H9 (cell line): ENCODE measurements around the gene CFP. TPM values are rescaled to one million over a fixed set of nuclear protein-coding genes. Genes with fewer than 3 reads are reported as not detected.

Experiments used
- DNase-seq: peaks from one replicate; pipeline ENCODE4 v3.0.0-alpha.2; 2017
- H2AFZ ChIP-seq: one replicate; pipeline ENCODE4 v1.6.1; 2013; ENCODE audit warnings: mild to moderate bottlenecking, low read length, control low read depth, moderate library complexity
- H2AK5ac ChIP-seq: 2 replicates; pipeline ENCODE4 v1.6.1; 2013; ENCODE audit warnings: low read length, control low read depth, mixed read lengths; ENCODE audit not compliant: insufficient read length
- H2BK120ac ChIP-seq: one replicate; pipeline ENCODE4 v1.6.1; 2013; ENCODE audit warnings: low read depth, mild to moderate bottlenecking, low read length, control low read depth, inconsistent platforms; ENCODE audit not compliant: poor library complexity, severe bottlenecking
- H2BK12ac ChIP-seq: 2 replicates; pipeline ENCODE4 v1.6.1; 2013; ENCODE audit warnings: low read length, control low read depth, mixed read lengths, low read depth; ENCODE audit not compliant: insufficient read length
- H2BK15ac ChIP-seq: 2 replicates; pipeline ENCODE4 v1.6.1; 2013; ENCODE audit warnings: low read depth, low read length, control low read depth
- H2BK20ac ChIP-seq: one replicate; pipeline ENCODE4 v1.6.1; 2013; ENCODE audit warnings: low read depth, mild to moderate bottlenecking, low read length, control low read depth, inconsistent platforms; ENCODE audit not compliant: poor library complexity, severe bottlenecking
- H2BK5ac ChIP-seq: 2 replicates; pipeline ENCODE4 v1.6.1; 2013; ENCODE audit warnings: low read length, control low read depth, mixed read lengths; ENCODE audit not compliant: insufficient read length
- H3K14ac ChIP-seq: 2 replicates; pipeline ENCODE4 v1.6.1; 2013; ENCODE audit warnings: low read length, control low read depth; ENCODE audit not compliant: insufficient read depth
- H3K18ac ChIP-seq: 2 replicates; pipeline ENCODE4 v1.6.1; 2013; ENCODE audit warnings: low read depth, mild to moderate bottlenecking, mixed read lengths, low read length, control low read depth; ENCODE audit not compliant: insufficient read length
- H3K23ac ChIP-seq: 2 replicates; pipeline ENCODE4 v1.6.1; 2013; ENCODE audit warnings: low read length, control low read depth, mixed read lengths, low read depth; ENCODE audit not compliant: insufficient read length
- H3K23me2 ChIP-seq: 2 replicates; pipeline ENCODE4 v1.6.1; 2013; ENCODE audit warnings: low read depth, mild to moderate bottlenecking, mixed read lengths, low read length, control low read depth; ENCODE audit not compliant: insufficient read length, poor library complexity, severe bottlenecking
- H3K27ac ChIP-seq: 2 replicates; pipeline ENCODE4 v1.5.1; 2013; ENCODE audit warnings: low read length, control low read depth, mixed read lengths, low read depth; ENCODE audit not compliant: insufficient read length
- H3K27me3 ChIP-seq: 2 replicates; pipeline ENCODE4 v1.6.1; 2013; ENCODE audit warnings: low read length, control low read depth, inconsistent platforms; ENCODE audit not compliant: insufficient read depth
- H3K4ac ChIP-seq: 2 replicates; pipeline ENCODE4 v1.6.1; 2013; ENCODE audit warnings: low read depth, mild to moderate bottlenecking, control low read depth, inconsistent platforms, low read length, moderate library complexity
- H3K4me1 ChIP-seq: 2 replicates; pipeline ENCODE4 v1.6.1; 2013; ENCODE audit warnings: low read length, control low read depth, inconsistent platforms; ENCODE audit not compliant: insufficient read depth
- H3K4me2 ChIP-seq: 2 replicates; pipeline ENCODE4 v1.6.1; 2013; ENCODE audit warnings: low read length, control low read depth, mixed read lengths; ENCODE audit not compliant: insufficient read length, insufficient read depth
- H3K56ac ChIP-seq: 2 replicates; pipeline ENCODE4 v1.6.1; 2013; ENCODE audit warnings: low read depth, mild to moderate bottlenecking, mixed read lengths, low read length, control low read depth; ENCODE audit not compliant: insufficient read length
- H3K79me1 ChIP-seq: 2 replicates; pipeline ENCODE4 v1.6.1; 2013; ENCODE audit warnings: low read depth, mild to moderate bottlenecking, moderate library complexity, low read length, control low read depth, inconsistent platforms; ENCODE audit not compliant: insufficient read depth, poor library complexity, severe bottlenecking
- H3K79me2 ChIP-seq: 2 replicates; pipeline ENCODE4 v1.6.1; 2013; ENCODE audit warnings: low read length, control low read depth, inconsistent platforms; ENCODE audit not compliant: insufficient read depth
- H3K9ac ChIP-seq: 2 replicates; pipeline ENCODE4 v1.6.1; 2013; ENCODE audit warnings: low read length, control low read depth, mixed read lengths; ENCODE audit not compliant: insufficient read length; ENCODE audit errors: extremely low read depth
- H3K9me3 ChIP-seq: one replicate; pipeline ENCODE4 v1.6.1; 2013; ENCODE audit warnings: low read depth, low read length, inconsistent platforms; ENCODE audit not compliant: control insufficient read depth
- H3T11ph ChIP-seq: one replicate; pipeline ENCODE4 v1.6.1; 2013; ENCODE audit warnings: mild to moderate bottlenecking, low read length, control low read depth, inconsistent platforms
- H4K20me1 ChIP-seq: one replicate; pipeline ENCODE4 v1.6.1; 2013; ENCODE audit not compliant: control insufficient read depth, insufficient read length, insufficient read depth
- H4K5ac ChIP-seq: 2 replicates; pipeline ENCODE4 v1.6.1; 2013; ENCODE audit warnings: low read depth, mild to moderate bottlenecking, mixed read lengths, low read length, control low read depth; ENCODE audit not compliant: insufficient read length
- H4K8ac ChIP-seq: replicated peaks from 2 replicates; pipeline ENCODE4 v1.6.1; 2013; ENCODE audit warnings: low read length, control low read depth, mixed read lengths, low read depth; ENCODE audit not compliant: insufficient read length
- H4K91ac ChIP-seq: 2 replicates; pipeline ENCODE4 v1.6.1; 2013; ENCODE audit warnings: low read depth, mild to moderate bottlenecking, moderate library complexity, mixed read lengths, low read length, control low read depth; ENCODE audit not compliant: insufficient read length
- H3K27ac Mint-ChIP-seq, 3 experiments: 2 replicates in 2 of 3; 3 replicates in 1 of 3; pipeline ENCODE4 v1.8.0; 2020 to 2021; ENCODE audit warnings: mixed read lengths in 3 of 3, mild to moderate bottlenecking in 1 of 3, moderate library complexity in 1 of 3
- H3K27me3 Mint-ChIP-seq: 2 replicates; pipeline ENCODE4 v1.8.0; 2021; ENCODE audit warnings: low read depth, mild to moderate bottlenecking, moderate library complexity, mixed read lengths
- H3K36me3 Mint-ChIP-seq, 3 experiments: 2 replicates in 2 of 3; 3 replicates in 1 of 3; pipeline ENCODE4 v1.8.0; 2020 to 2021; ENCODE audit warnings: low read depth in 3 of 3, mixed read lengths in 3 of 3; ENCODE audit not compliant: insufficient read depth in 1 of 3
- H3K4me1 Mint-ChIP-seq, 2 experiments: 2 replicates each; pipeline ENCODE4 v1.8.0; 2020; ENCODE audit warnings: mixed read lengths in 2 of 2
- H3K4me3 Mint-ChIP-seq, 2 experiments: 2 replicates in 1 of 2; 3 replicates in 1 of 2; pipeline ENCODE4 v1.8.0; 2020 to 2021; ENCODE audit warnings: mild to moderate bottlenecking in 2 of 2, mixed read lengths in 2 of 2, moderate library complexity in 1 of 2
- H3K9me3 Mint-ChIP-seq, 2 experiments: 2 replicates in 1 of 2; 3 replicates in 1 of 2; pipeline ENCODE4 v1.8.0; 2020; ENCODE audit warnings: mild to moderate bottlenecking in 2 of 2, mixed read lengths in 2 of 2, moderate library complexity in 1 of 2
- WGBS: extraction: QIAGEN DNeasy Blood & Tissue Kit; methylation state at CpG from one replicate; pipeline ENCODE4 v1.1.7; 2013; ENCODE audit warnings: missing lambda C conversion rate, low lambda C conversion rate, mixed read lengths; ENCODE audit not compliant: insufficient read length; ENCODE audit errors: extremely low coverage; 5-methylcytosine and 5-hydroxymethylcytosine counted together
- total RNA-seq: library from RNA; stranded (reverse); gene quantifications from 2 replicates; pipeline ENCODE4 v1.2.1, GENCODE V29; 2021
- TF ChIP-seq, protein P1 (sequence below): fragments of 200-600 bp; sonication (generic); conservative IDR thresholded peaks from 3 replicates; pipeline ENCODE4 v1.8.0; 2021; ENCODE audit warnings: antibody characterized with exemption, mild to moderate bottlenecking

CFP gene
- total RNA-seq, 1 experiment from 2014 or later = 2.3 TPM

DNA sequence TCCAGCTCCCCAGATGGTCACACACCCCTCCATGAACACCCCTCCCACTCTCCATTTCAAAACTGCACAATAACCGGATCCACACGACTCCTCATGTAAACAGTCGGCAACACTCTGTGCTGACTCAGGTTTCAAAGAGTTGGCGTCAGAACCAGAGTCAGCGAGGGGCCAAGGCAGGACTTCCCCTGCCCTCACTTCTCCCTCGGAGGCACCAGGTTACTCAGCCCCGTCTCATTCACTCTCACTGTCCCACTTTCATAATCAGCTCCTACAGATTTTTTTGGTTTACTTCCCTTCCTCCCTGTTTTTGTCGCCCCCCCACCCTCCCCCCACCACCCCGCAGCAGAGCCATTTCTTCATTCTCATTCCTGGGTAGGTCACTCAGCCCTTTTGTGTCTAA is 50.2 kb downstream of the CFP start:
- no peak overlapping the region for H2BK12ac ChIP-seq
- H3K23ac ChIP-seq = no peak overlapping the region
- H3K9me3 Mint-ChIP-seq = peaks cover 72 to 84% of the 10 kb centered on the region in 2 experiments
- no peaks in the 10 kb centered on the region for H3K79me1 ChIP-seq
- no peaks in the 10 kb centered on the region for H3K27me3 ChIP-seq
- H3K23me2 ChIP-seq = peaks cover 4% of the 10 kb centered on the region
- no peak overlapping the region for H4K8ac ChIP-seq
- H3K9me3 ChIP-seq = peaks cover 16% of the 10 kb centered on the region
- H4K91ac ChIP-seq = no peak overlapping the region
- H2BK5ac ChIP-seq = no peak overlapping the region
- no peak for DNase-seq
- H3K27me3 Mint-ChIP-seq = no peaks in the 10 kb centered on the region; the same call in 1 of the 2 replicates
- H3K79me2 ChIP-seq = no peaks in the 10 kb centered on the region
- H3K56ac ChIP-seq = no peak overlapping the region
- no peaks in the 10 kb centered on the region for H3K4me1 ChIP-seq
- H3K4me1 Mint-ChIP-seq = peaks cover 13 to 30% of the 10 kb centered on the region in 2 experiments
- H2BK15ac ChIP-seq = no peak overlapping the region
- no peak overlapping the region for H3K27ac ChIP-seq
- no peak overlapping the region for H3K4ac ChIP-seq
- no peak overlapping the region for H3T11ph ChIP-seq
- no peak overlapping the region for H2BK20ac ChIP-seq
- no peak overlapping the region for H3K18ac ChIP-seq
- TF ChIP-seq, protein P1, sequence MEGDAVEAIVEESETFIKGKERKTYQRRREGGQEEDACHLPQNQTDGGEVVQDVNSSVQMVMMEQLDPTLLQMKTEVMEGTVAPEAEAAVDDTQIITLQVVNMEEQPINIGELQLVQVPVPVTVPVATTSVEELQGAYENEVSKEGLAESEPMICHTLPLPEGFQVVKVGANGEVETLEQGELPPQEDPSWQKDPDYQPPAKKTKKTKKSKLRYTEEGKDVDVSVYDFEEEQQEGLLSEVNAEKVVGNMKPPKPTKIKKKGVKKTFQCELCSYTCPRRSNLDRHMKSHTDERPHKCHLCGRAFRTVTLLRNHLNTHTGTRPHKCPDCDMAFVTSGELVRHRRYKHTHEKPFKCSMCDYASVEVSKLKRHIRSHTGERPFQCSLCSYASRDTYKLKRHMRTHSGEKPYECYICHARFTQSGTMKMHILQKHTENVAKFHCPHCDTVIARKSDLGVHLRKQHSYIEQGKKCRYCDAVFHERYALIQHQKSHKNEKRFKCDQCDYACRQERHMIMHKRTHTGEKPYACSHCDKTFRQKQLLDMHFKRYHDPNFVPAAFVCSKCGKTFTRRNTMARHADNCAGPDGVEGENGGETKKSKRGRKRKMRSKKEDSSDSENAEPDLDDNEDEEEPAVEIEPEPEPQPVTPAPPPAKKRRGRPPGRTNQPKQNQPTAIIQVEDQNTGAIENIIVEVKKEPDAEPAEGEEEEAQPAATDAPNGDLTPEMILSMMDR = no peak
- no peak overlapping the region for H3K9ac ChIP-seq
- peak overlapping the region in 1 of 3 experiments; percentile 65; a peak in 2 of 7 replicates for H3K27ac Mint-ChIP-seq
- H4K20me1 ChIP-seq = no peaks in the 10 kb centered on the region
- no peak overlapping the region for H2AFZ ChIP-seq
- H4K5ac ChIP-seq = no peak overlapping the region
- H3K36me3 Mint-ChIP-seq = peaks cover 9 to 20% (median 10%) of the 10 kb centered on the region in 3 experiments; a peak in 6 of 7 replicates
- no CpG with 5 or more reads among the region's 9 CpGs for WGBS
- no peak overlapping the region for H2AK5ac ChIP-seq
- H3K4me3 Mint-ChIP-seq = no peak overlapping the region
- H2BK120ac ChIP-seq = no peak overlapping the region
- H3K4me2 ChIP-seq = no peak overlapping the region
- H3K14ac ChIP-seq = no peak overlapping the region
